Parathyroid adenoma (tissue), 2 donors: ENCODE measurements around the gene MSL2.
"Not testable (repeated sequence)": the region's sequence is repeated elsewhere in the genome, so short reads cannot be mapped to it uniquely, and the experiment has no call there.

ENCODE experiments used
- H2AFZ ChIP-seq: fragments of 300-600 bp; sonication (generic); one replicate; pipeline ENCODE4 v1.7.0; 2017; ENCODE audit warnings: antibody characterized with exemption, mild to moderate bottlenecking
- H3K27ac ChIP-seq: fragments of 300-600 bp; sonication (generic); one replicate; pipeline ENCODE4 v1.7.0; 2017
- H3K27me3 ChIP-seq: fragments of 300-600 bp; sonication (generic); one replicate; pipeline ENCODE4 v1.7.0; 2017; ENCODE audit warnings: low read length; ENCODE audit not compliant: control insufficient read depth, insufficient read depth
- H3K36me3 ChIP-seq: fragments of 300-600 bp; sonication (generic); one replicate; pipeline ENCODE4 v1.7.0; 2017; ENCODE audit warnings: low read length; ENCODE audit not compliant: control insufficient read depth, insufficient read depth
- H3K4me1 ChIP-seq: fragments of 300-600 bp; sonication (generic); one replicate; pipeline ENCODE4 v1.7.0; 2017; ENCODE audit warnings: control low read depth
- H3K4me2 ChIP-seq: fragments of 300-600 bp; sonication (generic); one replicate; pipeline ENCODE4 v1.7.0; 2017; ENCODE audit warnings: low read length
- H3K4me3 ChIP-seq: fragments of 300-600 bp; sonication (generic); one replicate; pipeline ENCODE4 v1.7.0; 2017; ENCODE audit warnings: low read depth, low read length
- H3K79me2 ChIP-seq: fragments of 300-600 bp; sonication (generic); one replicate; pipeline ENCODE4 v1.7.0; 2017; ENCODE audit warnings: control low read depth
- H3K9ac ChIP-seq: fragments of 300-600 bp; sonication (generic); one replicate; pipeline ENCODE4 v1.7.0; 2017; ENCODE audit warnings: mild to moderate bottlenecking
- H3K9me3 ChIP-seq: fragments of 300-600 bp; sonication (generic); one replicate; pipeline ENCODE4 v1.7.0; 2017; ENCODE audit warnings: low read length; ENCODE audit not compliant: control insufficient read depth
- CTCF ChIP-seq: fragments of 300-600 bp; sonication (generic); IDR thresholded peaks from one replicate; pipeline ENCODE4 v1.7.0; 2017; ENCODE audit warnings: antibody characterized with exemption, mild to moderate bottlenecking
- donor health status: primary hyperparathyroidism.

Gene MSL2

GRCh38 chr3:136120373-136121348, 75.5 kb downstream of the MSL2 start:
- no peak overlapping the region for H3K4me2 ChIP-seq
- H3K36me3 ChIP-seq: no peaks in the 10 kb centered on the region
- no peak for TF ChIP-seq CTCF
- no peak overlapping the region for H3K9ac ChIP-seq
- H3K4me1 ChIP-seq: no peaks in the 10 kb centered on the region
- H3K9me3 ChIP-seq: no peaks in the 10 kb centered on the region
- H3K4me3 ChIP-seq: no peak overlapping the region
- H2AFZ ChIP-seq: no peak overlapping the region
- no peaks in the 10 kb centered on the region for H3K79me2 ChIP-seq
- no peaks in the 10 kb centered on the region for H3K27me3 ChIP-seq
- H3K27ac ChIP-seq: no peak overlapping the region

GRCh38 chr3:136119783-136120182, 76.4 kb downstream of the MSL2 start:
- H3K4me2 ChIP-seq, H3K9me3 ChIP-seq, H2AFZ ChIP-seq, H3K9ac ChIP-seq, H3K36me3 ChIP-seq, H3K79me2 ChIP-seq, H3K27ac ChIP-seq, H3K4me1 ChIP-seq, H3K27me3 ChIP-seq, H3K4me3 ChIP-seq: not testable (repeated sequence)

- not testable (repeated sequence) for H3K79me2 ChIP-seq, H2AFZ ChIP-seq, H3K27me3 ChIP-seq, H3K4me1 ChIP-seq, H3K9ac ChIP-seq, H3K36me3 ChIP-seq, H3K27ac ChIP-seq, H3K9me3 ChIP-seq, H3K4me3 ChIP-seq, H3K4me2 ChIP-seq
Observed at GRCh38 chr3:136119332-136119731, 76.8 kb downstream of the MSL2 start.

GRCh38 chr3:136114421-136114820, 81.7 kb downstream of the MSL2 start:
- no peak for TF ChIP-seq CTCF
- H3K9ac ChIP-seq: no peak overlapping the region
- no peak overlapping the region for H2AFZ ChIP-seq
- no peaks in the 10 kb centered on the region for H3K36me3 ChIP-seq
- no peaks in the 10 kb centered on the region for H3K79me2 ChIP-seq
- no peaks in the 10 kb centered on the region for H3K9me3 ChIP-seq
- H3K4me2 ChIP-seq: no peak overlapping the region
- no peak overlapping the region for H3K27ac ChIP-seq
- H3K4me3 ChIP-seq: no peak overlapping the region
- H3K4me1 ChIP-seq: no peaks in the 10 kb centered on the region
- H3K27me3 ChIP-seq: no peaks in the 10 kb centered on the region

- Histone ChIP-seq H3K36me3 (no peaks in the 10 kb centered on the region), H3K79me2 (no peaks in the 10 kb centered on the region), H3K9me3 (no peaks in the 10 kb centered on the region), H3K4me3 (no peak overlapping the region), H3K4me1 (no peaks in the 10 kb centered on the region), H3K9ac (no peak overlapping the region), H3K27me3 (no peaks in the 10 kb centered on the region), H2AFZ (no peak overlapping the region), H3K4me2 (no peak overlapping the region), H3K27ac (no peak overlapping the region)
- TF ChIP-seq CTCF: no peak
Observed at GRCh38 chr3:136110481-136110880, 85.7 kb downstream of the MSL2 start.
